Bronchial epithelial cell (primary cell): ENCODE data around the gene MACROH2A2. TPM values are rescaled to one million over a fixed set of nuclear protein-coding genes. Genes with fewer than 3 reads are reported as not detected.

ENCODE experiments used
- DNase-seq: peaks from one replicate; pipeline ENCODE4 v3.0.0-alpha.2; 2010; ENCODE audit warnings: low read depth
- FAIRE-seq: peaks from 2 replicates; lab custom pipeline; 2011; peaks lifted over from hg19 to GRCh38; lab: Jason Lieb, UNC
- H3K27me3 ChIP-seq: 2 replicates; pipeline ENCODE4 v1.5.1; 2011; ENCODE audit warnings: low read length; ENCODE audit not compliant: control insufficient read depth, insufficient read depth
- H3K36me3 ChIP-seq: 2 replicates; pipeline ENCODE4 v1.5.1; 2011; ENCODE audit warnings: low read length; ENCODE audit not compliant: control insufficient read depth, insufficient read depth
- H3K4me3 ChIP-seq: 2 replicates; pipeline ENCODE4 v1.5.1; 2011; ENCODE audit warnings: mild to moderate bottlenecking, low read depth, low read length, control low read depth
- total RNA-seq: library from RNA; depleted of rRNA; stranded (reverse); fragments of >200 nt; gene quantifications from 2 replicates; pipeline ENCODE4 v1.2.1, GENCODE V29; 2014
- TF ChIP-seq, protein P1 (sequence below): IDR thresholded peaks from 2 replicates; pipeline ENCODE4 v1.5.1; 2011; ENCODE audit warnings: mild to moderate bottlenecking, moderate library complexity, low read length, control low read depth, inconsistent platforms; ENCODE audit not compliant: insufficient read depth, severe bottlenecking

Gene MACROH2A2
- 11.3 and 11.5 TPM in 2 replicates for total RNA-seq

DNA sequence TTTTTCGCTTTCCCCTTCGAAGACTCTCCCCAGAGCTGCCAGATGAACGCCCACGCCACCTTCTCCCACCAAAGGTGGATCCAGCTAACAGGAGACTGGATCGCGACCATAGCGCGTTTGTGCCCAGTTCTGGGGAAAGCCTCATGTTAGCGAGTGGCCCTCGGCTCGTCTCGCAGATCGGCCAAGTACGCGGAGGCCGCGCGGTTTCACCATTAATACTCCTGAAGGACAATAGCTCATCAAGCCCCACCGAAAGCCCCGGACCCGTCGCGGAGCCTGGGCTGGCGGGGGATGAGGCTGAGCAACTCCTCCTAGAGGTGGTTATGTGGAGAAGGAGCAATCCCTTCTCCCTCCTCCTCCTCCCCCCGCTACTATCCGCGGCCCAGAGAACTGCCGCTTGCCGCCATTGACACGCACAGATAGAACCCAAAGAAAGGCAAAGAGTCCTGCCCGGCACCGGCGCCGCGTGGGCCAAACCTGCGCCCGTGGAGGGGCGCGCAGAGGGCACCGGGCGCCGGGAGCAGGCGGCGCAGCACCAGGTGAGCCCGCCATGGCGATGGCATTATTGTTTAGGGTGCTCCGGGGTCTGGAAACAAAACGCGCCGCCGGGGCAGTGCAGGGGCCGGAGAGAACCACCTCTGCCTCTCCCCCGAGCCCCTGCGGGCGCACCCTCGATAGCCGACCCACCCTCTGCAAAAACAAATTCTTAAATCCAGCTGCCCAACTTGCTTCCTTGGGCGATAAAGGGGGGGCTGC, at the start of gene MACROH2A2:
TSS of gene MACROH2A2 (plus strand) at position 385 of the 756 bp plus-strand sequence. CDS start 22,813 bp downstream, outside the sequence.
- no peaks in the 10 kb centered on the region for H3K36me3 ChIP-seq

GRCh38 chr10:70007116-70007820, 45.4 kb upstream of the MACROH2A2 start:
- no peaks in the 10 kb centered on the region for H3K36me3 ChIP-seq
- DNase-seq = no peak
- peak; percentile 62 for FAIRE-seq
- TF ChIP-seq, protein P1, sequence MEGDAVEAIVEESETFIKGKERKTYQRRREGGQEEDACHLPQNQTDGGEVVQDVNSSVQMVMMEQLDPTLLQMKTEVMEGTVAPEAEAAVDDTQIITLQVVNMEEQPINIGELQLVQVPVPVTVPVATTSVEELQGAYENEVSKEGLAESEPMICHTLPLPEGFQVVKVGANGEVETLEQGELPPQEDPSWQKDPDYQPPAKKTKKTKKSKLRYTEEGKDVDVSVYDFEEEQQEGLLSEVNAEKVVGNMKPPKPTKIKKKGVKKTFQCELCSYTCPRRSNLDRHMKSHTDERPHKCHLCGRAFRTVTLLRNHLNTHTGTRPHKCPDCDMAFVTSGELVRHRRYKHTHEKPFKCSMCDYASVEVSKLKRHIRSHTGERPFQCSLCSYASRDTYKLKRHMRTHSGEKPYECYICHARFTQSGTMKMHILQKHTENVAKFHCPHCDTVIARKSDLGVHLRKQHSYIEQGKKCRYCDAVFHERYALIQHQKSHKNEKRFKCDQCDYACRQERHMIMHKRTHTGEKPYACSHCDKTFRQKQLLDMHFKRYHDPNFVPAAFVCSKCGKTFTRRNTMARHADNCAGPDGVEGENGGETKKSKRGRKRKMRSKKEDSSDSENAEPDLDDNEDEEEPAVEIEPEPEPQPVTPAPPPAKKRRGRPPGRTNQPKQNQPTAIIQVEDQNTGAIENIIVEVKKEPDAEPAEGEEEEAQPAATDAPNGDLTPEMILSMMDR = no peak
- no peaks in the 10 kb centered on the region for H3K27me3 ChIP-seq
- H3K4me3 ChIP-seq = no peak overlapping the region

More for the DNA sequence above, at the start of gene MACROH2A2:
- Histone ChIP-seq H3K4me3 (peak within 1 kb of the TSS; percentile 74), H3K27me3 (no peaks in the 10 kb centered on the region)
- FAIRE-seq (no peak), DNase-seq (peak; percentile 54)
- TF ChIP-seq, protein P1 = peak; percentile 54

GRCh38 chr10:70031215-70031614, 21.4 kb upstream of the MACROH2A2 start:
- no peaks in the 10 kb centered on the region for H3K36me3 ChIP-seq
- FAIRE-seq = no peak
- no peak overlapping the region for H3K4me3 ChIP-seq
- H3K27me3 ChIP-seq = no peaks in the 10 kb centered on the region
- TF ChIP-seq, protein P1 = no peak
- DNase-seq = no peak

DNA sequence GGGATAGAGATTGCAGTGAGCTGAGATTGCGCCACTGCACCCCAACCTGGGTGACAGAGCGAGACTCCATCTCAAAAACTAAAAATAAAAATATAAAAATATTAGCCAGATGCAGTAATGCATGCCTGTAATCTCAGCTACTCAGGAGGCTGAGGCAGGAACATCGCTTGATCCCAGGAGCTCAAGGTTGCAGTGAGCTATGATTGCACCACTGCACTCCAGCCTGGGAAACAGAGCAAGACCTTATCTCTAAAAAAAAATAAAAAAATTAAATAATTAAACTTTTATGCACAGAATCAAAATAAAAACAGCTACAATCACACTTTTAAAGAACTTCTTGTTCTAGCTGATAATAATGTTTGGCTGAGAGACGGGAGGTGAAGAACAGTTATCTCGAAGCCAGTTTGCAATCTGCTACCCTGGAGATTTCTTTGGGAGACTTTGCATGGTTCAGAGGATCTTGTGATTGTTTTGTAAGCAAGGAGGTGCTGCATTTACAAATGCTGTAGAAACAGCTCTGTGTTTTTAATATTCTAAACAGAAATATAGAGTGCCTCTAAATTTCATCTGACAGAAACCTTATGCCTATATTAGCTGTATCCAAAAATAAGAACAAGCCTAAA, 19.9 kb upstream of the MACROH2A2 start:
- Histone ChIP-seq H3K36me3 (no peaks in the 10 kb centered on the region), H3K4me3 (no peak overlapping the region), H3K27me3 (no peaks in the 10 kb centered on the region)
- no peak for FAIRE-seq
- DNase-seq = no peak
- TF ChIP-seq, protein P1 = no peak

DNA sequence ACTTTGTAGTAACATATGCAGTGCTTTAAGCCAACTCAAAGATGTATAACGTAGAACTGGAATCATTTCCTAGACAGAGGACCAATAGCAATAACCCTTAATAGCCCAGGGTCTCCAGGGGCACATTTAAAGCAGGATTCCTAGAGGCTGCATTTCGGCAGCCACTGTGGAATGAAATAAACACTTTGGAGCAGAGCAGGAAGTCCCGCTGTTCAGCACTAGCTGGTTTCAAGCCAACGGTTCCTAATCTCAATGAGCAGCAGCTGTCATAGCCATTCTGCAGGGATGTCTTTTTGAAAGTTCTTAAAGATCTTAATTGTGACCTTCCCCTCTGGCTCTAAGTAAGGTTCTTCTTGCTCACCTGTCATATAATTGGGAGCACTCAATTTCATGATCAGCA, 18.4 kb upstream of the MACROH2A2 start:
- H3K4me3 ChIP-seq = no peak overlapping the region
- FAIRE-seq = no peak
- H3K27me3 ChIP-seq = no peaks in the 10 kb centered on the region
- TF ChIP-seq, protein P1 = no peak
- DNase-seq = no peak
- H3K36me3 ChIP-seq = no peaks in the 10 kb centered on the region
